ENCODE data around the gene TCF12. TPM values are rescaled to one million over a fixed set of nuclear protein-coding genes. Genes with fewer than 3 reads are reported as not detected.

Gene TCF12
- polyA plus RNA-seq, 1 experiment = 447 TPM

DNA sequence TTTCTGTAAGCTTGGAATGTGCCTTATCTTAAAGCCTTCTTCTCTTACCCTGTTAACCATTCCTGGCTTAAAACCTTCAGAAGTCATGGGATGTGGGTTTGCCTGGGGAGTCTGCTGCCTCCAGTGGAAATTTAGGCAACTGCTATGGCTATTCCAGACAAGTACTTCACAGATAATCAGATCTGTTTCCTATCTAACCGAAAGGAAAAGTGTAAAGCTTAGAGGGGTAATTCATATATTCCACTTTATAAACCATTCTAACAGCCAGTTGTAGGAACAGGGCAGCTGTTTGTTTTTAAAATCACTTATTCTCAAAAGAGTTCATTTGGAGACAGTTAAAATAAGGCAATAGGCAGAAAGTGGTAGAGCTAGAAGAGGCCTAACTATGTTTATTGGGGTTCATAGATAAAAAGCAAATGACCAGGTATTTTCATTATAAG lies 219.9 kb downstream of the TCF12 start:
- CTCF ChIA-PET = interaction anchor here (0.5 to 2.9 kb wide), 48 partner anchors 9 to 647 kb away, joined by 3 to 25 read pairs (median 4); no protein-coding TSS in a partner anchor
- Histone ChIP-seq H3K27ac (ENCODE audit: low read depth, low read length) (no peak overlapping the region), H3K4me3 (ENCODE audit: low read depth, low read length) (no peak overlapping the region), H3K27me3 (ENCODE audit: control insufficient read depth, insufficient read depth, low read length) (no peaks in the 10 kb centered on the region), H3K9me3 (ENCODE audit: control insufficient read depth, insufficient read depth, low read length) (no peaks in the 10 kb centered on the region)
- POLR2A ChIA-PET = no interaction called here
- DNase-seq (ENCODE audit: low read depth, low spot score) = no peak
- TF ChIP-seq, protein P1, sequence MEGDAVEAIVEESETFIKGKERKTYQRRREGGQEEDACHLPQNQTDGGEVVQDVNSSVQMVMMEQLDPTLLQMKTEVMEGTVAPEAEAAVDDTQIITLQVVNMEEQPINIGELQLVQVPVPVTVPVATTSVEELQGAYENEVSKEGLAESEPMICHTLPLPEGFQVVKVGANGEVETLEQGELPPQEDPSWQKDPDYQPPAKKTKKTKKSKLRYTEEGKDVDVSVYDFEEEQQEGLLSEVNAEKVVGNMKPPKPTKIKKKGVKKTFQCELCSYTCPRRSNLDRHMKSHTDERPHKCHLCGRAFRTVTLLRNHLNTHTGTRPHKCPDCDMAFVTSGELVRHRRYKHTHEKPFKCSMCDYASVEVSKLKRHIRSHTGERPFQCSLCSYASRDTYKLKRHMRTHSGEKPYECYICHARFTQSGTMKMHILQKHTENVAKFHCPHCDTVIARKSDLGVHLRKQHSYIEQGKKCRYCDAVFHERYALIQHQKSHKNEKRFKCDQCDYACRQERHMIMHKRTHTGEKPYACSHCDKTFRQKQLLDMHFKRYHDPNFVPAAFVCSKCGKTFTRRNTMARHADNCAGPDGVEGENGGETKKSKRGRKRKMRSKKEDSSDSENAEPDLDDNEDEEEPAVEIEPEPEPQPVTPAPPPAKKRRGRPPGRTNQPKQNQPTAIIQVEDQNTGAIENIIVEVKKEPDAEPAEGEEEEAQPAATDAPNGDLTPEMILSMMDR (IDR thresholded peaks at IDR 0.05; ENCODE audit: low read depth, low read length) = peak; percentile 93

GRCh38 chr15:57143511-57144078 lies 225.2 kb downstream of the TCF12 start:
- no peak overlapping the region for H3K4me3 ChIP-seq (ENCODE audit: low read depth, low read length)
- no peak for DNase-seq (ENCODE audit: low read depth, low spot score)
- TF ChIP-seq, protein P1 (IDR thresholded peaks at IDR 0.05; ENCODE audit: low read depth, low read length) = no peak
- H3K27me3 ChIP-seq (ENCODE audit: control insufficient read depth, insufficient read depth, low read length) = no peaks in the 10 kb centered on the region
- ChIA-PET POLR2A (interaction anchor here (0.6 kb wide), 1 partner anchor 126 kb away, joined by 4 read pairs; no protein-coding TSS in a partner anchor), CTCF (interaction anchor here (0.6 to 1.1 kb wide), 4 partner anchors 61 to 652 kb away, joined by 3 to 5 read pairs (median 4); no protein-coding TSS in a partner anchor)
- H3K27ac ChIP-seq (ENCODE audit: low read depth, low read length) = no peak overlapping the region
- H3K9me3 ChIP-seq (ENCODE audit: control insufficient read depth, insufficient read depth, low read length) = no peaks in the 10 kb centered on the region

DNA sequence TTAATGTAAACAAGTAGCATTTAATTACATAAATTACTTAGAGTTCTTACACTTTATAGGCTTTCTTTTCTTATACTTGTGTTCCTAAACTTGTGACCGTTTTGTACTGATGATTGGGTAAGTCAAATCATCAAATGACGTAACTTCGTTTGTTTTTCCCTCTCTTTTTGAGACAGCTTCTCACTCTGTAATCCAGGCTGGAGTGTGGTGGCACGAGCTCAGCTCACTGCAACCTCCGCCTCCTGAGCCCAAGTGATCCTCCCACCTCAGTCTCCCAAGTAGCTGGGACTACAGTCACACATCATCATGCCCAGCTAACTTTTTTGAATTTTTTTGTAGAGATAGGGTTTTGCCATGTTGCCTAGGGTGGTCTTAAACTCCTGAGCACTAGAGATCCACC lies 226.0 kb downstream of the TCF12 start:
- no peaks in the 10 kb centered on the region for H3K27me3 ChIP-seq (ENCODE audit: control insufficient read depth, insufficient read depth, low read length)
- DNase-seq (ENCODE audit: low read depth, low spot score) = no peak
- TF ChIP-seq, protein P1 (IDR thresholded peaks at IDR 0.05; ENCODE audit: low read depth, low read length) = no peak
- no peak overlapping the region for H3K4me3 ChIP-seq (ENCODE audit: low read depth, low read length)
- ChIA-PET CTCF (interaction anchor here (1.9 to 7.6 kb wide), 7 partner anchors 69 to 654 kb away, joined by 5 to 94 read pairs (median 26); no protein-coding TSS in a partner anchor), POLR2A (no interaction called here)
- no peaks in the 10 kb centered on the region for H3K9me3 ChIP-seq (ENCODE audit: control insufficient read depth, insufficient read depth, low read length)
- H3K27ac ChIP-seq (ENCODE audit: low read depth, low read length) = no peak overlapping the region

GRCh38 chr15:57146506-57147201 lies 228.2 kb downstream of the TCF12 start:
- Histone ChIP-seq H3K27ac (ENCODE audit: low read depth, low read length) (no peak overlapping the region), H3K9me3 (ENCODE audit: control insufficient read depth, insufficient read depth, low read length) (peaks cover under 1% of the 10 kb centered on the region), H3K27me3 (ENCODE audit: control insufficient read depth, insufficient read depth, low read length) (no peaks in the 10 kb centered on the region), H3K4me3 (ENCODE audit: low read depth, low read length) (peak overlapping the region; percentile 26)
- no peak for DNase-seq (ENCODE audit: low read depth, low spot score)
- ChIA-PET POLR2A (interaction anchor here (1.1 to 1.2 kb wide), 2 partner anchors 160 to 229 kb away, joined by 3 read pairs; partner anchors contain the start of gene TCF12), CTCF (interaction anchor here (0.5 to 7.6 kb wide), 60 partner anchors 8 to 656 kb away, joined by 3 to 94 read pairs (median 4); no protein-coding TSS in a partner anchor)
- TF ChIP-seq, protein P1 (IDR thresholded peaks at IDR 0.05; ENCODE audit: low read depth, low read length) = peak; percentile 70

DNA sequence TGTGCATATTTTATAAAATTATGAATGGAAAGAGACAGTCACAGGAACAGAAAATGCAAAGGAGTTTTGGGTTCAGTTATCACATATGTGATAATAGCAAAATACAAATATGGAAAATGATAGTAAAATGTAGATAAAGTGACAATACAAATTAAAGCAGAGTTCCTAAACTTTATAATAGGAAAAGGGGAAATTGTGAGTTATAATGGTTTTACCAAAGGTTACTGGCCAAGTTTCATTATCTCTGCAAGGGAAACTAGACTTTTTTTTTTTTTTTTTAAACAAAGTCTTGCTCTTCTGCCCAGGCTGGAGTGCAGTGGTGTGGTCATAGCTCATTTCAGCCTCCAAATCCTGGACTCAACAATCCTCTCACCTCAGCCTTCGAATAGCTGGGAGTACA lies 229.2 kb downstream of the TCF12 start:
- ChIA-PET POLR2A (no interaction called here), CTCF (interaction anchor here (0.8 to 7.6 kb wide), 29 partner anchors 8 to 657 kb away, joined by 3 to 94 read pairs (median 7); no protein-coding TSS in a partner anchor)
- Histone ChIP-seq H3K4me3 (ENCODE audit: low read depth, low read length) (no peak overlapping the region), H3K27ac (ENCODE audit: low read depth, low read length) (no peak overlapping the region), H3K27me3 (ENCODE audit: control insufficient read depth, insufficient read depth, low read length) (no peaks in the 10 kb centered on the region), H3K9me3 (ENCODE audit: control insufficient read depth, insufficient read depth, low read length) (peaks cover 4% of the 10 kb centered on the region)
- no peak for DNase-seq (ENCODE audit: low read depth, low spot score)
- TF ChIP-seq, protein P1 (IDR thresholded peaks at IDR 0.05; ENCODE audit: low read depth, low read length) = no peak

Data from AG04450 (cell line).